HepG2 (cell line): ENCODE data around the gene UBC. TPM values are rescaled to one million over a fixed set of nuclear protein-coding genes. Genes with fewer than 3 reads are reported as not detected.
A peak's percentile ranks its signal among the peaks of the same experiment; 100 is the strongest.

Experiments
- HNF4G ChIP-seq, 2 experiments: sonication (generic) in 1 of 2; formaldehyde crosslinking in 1 of 2; IDR thresholded peaks; 2 replicates each; pipeline versions ENCODE4 v1.4.0 to v1.6.1; 2011 to 2020; ENCODE audit warnings: borderline replicate concordance in 2 of 2, low read depth in 2 of 2, mild to moderate bottlenecking in 2 of 2, low read length in 1 of 2, missing genetic modification reagents in 1 of 2, moderate library complexity in 1 of 2
- KIAA2018 ChIP-seq: sonication (generic); formaldehyde crosslinking; IDR thresholded peaks from 2 replicates; pipeline ENCODE4 v1.5.0; 2020; ENCODE audit warnings: mild to moderate bottlenecking, missing genetic modification reagents, borderline replicate concordance
- NR1H2 ChIP-seq: sonication (generic); formaldehyde crosslinking; IDR thresholded peaks from 2 replicates; pipeline ENCODE4 v1.8.1; 2022; ENCODE audit warnings: low read depth, missing genetic modification reagents, borderline replicate concordance
- NR3C1 ChIP-seq: sonication (generic); formaldehyde crosslinking; IDR thresholded peaks from 2 replicates; pipeline ENCODE4 v1.4.0; 2020; ENCODE audit warnings: missing genetic modification reagents
- RFX5 ChIP-seq: IDR thresholded peaks from 2 replicates; pipeline ENCODE4 v1.6.1; 2011; ENCODE audit warnings: low read depth, low read length, improper control_type of control experiment
- TRAFD1 ChIP-seq: sonication (generic); formaldehyde crosslinking; IDR thresholded peaks from 2 replicates; pipeline ENCODE4 v1.5.1; 2020; ENCODE audit warnings: missing genetic modification reagents, mild to moderate bottlenecking, borderline replicate concordance
- TRIM22 ChIP-seq: fragments of 450-650 bp; IDR thresholded peaks from 2 replicates; pipeline ENCODE4 v1.6.1; 2017
- YY1 ChIP-seq: IDR thresholded peaks from 2 replicates; pipeline ENCODE4 v1.6.1; 2011; ENCODE audit warnings: low read length, low read depth, moderate library complexity, mild to moderate bottlenecking; ENCODE audit not compliant: insufficient read depth, insufficient replicate concordance
- ZNF512B ChIP-seq: sonication (generic); formaldehyde crosslinking; IDR thresholded peaks from 2 replicates; pipeline ENCODE4 v1.5.1; 2020; ENCODE audit warnings: missing genetic modification reagents, mild to moderate bottlenecking, borderline replicate concordance
- ZNF691 ChIP-seq: sonication (generic); formaldehyde crosslinking; IDR thresholded peaks from 2 replicates; pipeline ENCODE4 v1.4.0; 2020; ENCODE audit warnings: missing genetic modification reagents, low read depth, mild to moderate bottlenecking, borderline replicate concordance
- ZNF709 ChIP-seq: sonication (generic); formaldehyde crosslinking; IDR thresholded peaks from 2 replicates; pipeline ENCODE4 v1.5.0; 2020; ENCODE audit warnings: mild to moderate bottlenecking, missing genetic modification reagents
- polyA plus RNA-seq, 8 experiments: library from polyadenylated mRNA; depleted of rRNA in 3 of 8; stranded (reverse) in 7 of 8; unstranded in 1 of 8; fragments of >200 nt; fragmentation: Illumina TruSeq in 4 of 8; extraction: Trizol in 4 of 8; gene quantifications; 2 replicates each; pipeline versions ENCODE4 v1.2.1 to v1.2.3, GENCODE V29; 2011 to 2016; ENCODE audit warnings: low read depth in 4 of 8, missing spikeins in 1 of 8, mixed read lengths in 1 of 8; ENCODE audit not compliant: insufficient read depth in 1 of 8
- total RNA-seq, 5 experiments: library from RNA; depleted of rRNA; stranded (reverse); fragments of >200 nt; fragmentation: Illumina TruSeq; extraction: Trizol; gene quantifications; 2 replicates each; pipeline ENCODE4 v1.2.3, GENCODE V29; 2016; ENCODE audit warnings: low read depth in 1 of 5

Gene UBC
- total and polyA plus RNA-seq, 2 of the 13 experiments (the other 11 are each of a cell fraction or from before 2014, with no cell fraction given): 805 to 1,432 TPM

GRCh38 chr12:124940393-124941169, 26.1 kb upstream of the UBC start (continued):
- TF ChIP-seq KIAA2018 (no peak), NR1H2 (no peak), YY1 (no peak), HNF4G (IDR thresholded peaks at IDR 0.05; ENCODE audit: borderline replicate concordance, low read depth, low read length) (no peak), HNF4G (CRISPR knock-in tag; IDR thresholded peaks at IDR 0.05; ENCODE audit: borderline replicate concordance, low read depth) (no peak; the same call in 1 of the 2 replicates), ZNF512B (CRISPR knock-in tag) (no peak; the same call in 1 of the 2 replicates), TRAFD1 (CRISPR knock-in tag) (no peak), ZNF709 (CRISPR knock-in tag) (peak; percentile 26; the same call in 1 of the 2 replicates), NR3C1 (CRISPR knock-in tag) (no peak), TRIM22 (no peak), ZNF691 (CRISPR knock-in tag) (no peak), RFX5 (no peak)
